NCI-H2227 treated with DMSO at 0.1 percent for 48 hours (cell line): Measurements from ENCODE around the gene BRSK2.
"Not testable (repeated sequence)": the region's sequence is repeated elsewhere in the genome, so short reads cannot be mapped to it uniquely, and the experiment has no call there.

Experiments
- DNase-seq: peaks from one replicate; lab custom pipeline; 2025; lab: John Stamatoyannopoulos, UW

Gene BRSK2

GRCh38 chr11:1409852-1410125 lies 20.1 kb downstream of the BRSK2 start:
- not testable (repeated sequence) for DNase-seq

DNA sequence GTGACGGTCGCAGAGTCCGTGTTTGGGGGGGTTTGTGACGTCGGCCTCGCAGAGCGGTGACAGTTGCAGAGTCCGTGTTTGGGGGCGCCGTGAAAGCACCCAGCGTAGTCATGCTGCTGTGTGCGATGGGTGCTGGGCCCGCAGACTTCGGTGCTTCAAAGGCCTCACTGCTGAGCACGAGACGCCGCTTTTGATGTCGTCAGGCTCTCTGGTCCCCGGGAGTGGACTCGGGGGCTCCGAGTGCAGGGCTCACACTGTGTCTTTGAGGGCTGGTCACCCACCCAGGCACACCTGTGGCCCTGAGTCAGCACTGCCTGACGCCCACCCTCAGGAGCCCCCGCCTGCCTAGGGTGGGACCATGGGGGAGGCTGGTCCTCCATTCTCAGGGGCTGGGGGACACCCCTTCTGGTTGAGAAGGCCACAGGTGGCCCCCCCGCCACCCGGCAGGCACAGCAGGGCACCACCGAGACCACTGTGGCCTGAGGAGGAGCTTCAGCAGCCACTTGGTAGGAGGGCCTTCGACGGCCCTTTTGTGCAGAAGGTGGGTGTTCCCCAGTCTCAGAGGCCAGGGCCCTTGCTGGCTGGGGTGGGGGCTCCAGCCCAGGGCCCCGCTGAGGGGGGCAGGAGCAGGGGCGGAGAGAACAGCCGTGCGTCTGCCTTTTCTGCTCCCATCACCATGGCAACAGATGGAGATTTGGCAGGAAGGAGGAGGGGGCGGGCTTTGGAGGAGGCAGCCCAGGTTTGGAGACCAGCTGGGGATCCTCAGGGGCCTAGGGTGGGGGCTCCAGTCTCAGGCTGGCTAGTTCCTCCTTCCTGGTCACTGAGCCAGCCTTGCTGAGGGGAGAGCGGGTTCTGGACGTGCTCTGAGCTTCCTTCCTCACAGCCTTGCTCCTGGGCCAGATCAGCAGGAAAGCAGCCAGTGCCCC lies 20.9 kb downstream of the BRSK2 start:
- peak; percentile 45 for DNase-seq

GRCh38 chr11:1411301-1411700 lies 21.6 kb downstream of the BRSK2 start:
- DNase-seq: no peak

DNA sequence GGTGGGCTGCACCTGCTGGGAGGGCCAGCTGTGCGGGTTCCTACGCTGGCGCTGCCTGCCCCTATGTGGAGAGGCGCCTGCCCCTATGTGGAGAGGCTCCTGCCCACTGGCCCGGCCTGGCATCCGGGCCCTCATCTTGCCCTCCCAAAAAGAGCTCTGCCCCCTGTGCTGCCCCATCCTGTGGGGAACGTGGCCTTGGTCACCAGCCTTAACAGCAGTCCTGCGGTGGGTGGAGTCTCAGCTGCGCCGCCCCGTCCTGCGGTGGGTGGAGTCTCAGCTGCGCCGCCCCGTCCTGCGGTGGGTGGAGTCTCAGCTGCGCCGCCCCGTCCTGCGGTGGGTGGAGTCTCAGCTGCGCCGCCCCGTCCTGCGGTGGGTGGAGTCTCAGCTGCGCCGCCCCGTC lies 22.0 kb downstream of the BRSK2 start:
- not testable (repeated sequence) for DNase-seq

GRCh38 chr11:1412377-1413095 lies 22.8 kb downstream of the BRSK2 start:
- DNase-seq: no peak

GRCh38 chr11:1414650-1415049 lies 24.9 kb downstream of the BRSK2 start:
- no peak for DNase-seq

DNA sequence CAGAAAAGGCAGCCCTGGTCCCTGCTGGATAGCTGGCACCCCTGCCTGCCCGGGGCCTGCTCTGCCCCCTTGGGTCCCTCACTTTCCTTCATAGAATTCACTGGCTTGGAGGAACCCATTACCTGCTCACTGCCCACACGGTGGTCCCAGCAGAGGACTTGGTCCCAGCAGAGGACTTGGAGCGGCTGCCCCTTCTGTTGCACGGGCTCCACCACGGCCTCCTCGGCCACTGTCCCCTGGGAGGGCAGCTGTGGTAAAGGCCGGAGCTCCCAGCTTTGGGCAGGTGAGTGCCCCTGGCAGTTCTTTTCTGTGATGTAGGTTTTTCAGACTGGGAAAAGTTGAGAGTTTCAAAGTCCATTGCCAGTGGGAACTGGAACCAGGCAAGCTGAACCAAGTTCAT lies 25.9 kb downstream of the BRSK2 start:
- no peak for DNase-seq

DNA sequence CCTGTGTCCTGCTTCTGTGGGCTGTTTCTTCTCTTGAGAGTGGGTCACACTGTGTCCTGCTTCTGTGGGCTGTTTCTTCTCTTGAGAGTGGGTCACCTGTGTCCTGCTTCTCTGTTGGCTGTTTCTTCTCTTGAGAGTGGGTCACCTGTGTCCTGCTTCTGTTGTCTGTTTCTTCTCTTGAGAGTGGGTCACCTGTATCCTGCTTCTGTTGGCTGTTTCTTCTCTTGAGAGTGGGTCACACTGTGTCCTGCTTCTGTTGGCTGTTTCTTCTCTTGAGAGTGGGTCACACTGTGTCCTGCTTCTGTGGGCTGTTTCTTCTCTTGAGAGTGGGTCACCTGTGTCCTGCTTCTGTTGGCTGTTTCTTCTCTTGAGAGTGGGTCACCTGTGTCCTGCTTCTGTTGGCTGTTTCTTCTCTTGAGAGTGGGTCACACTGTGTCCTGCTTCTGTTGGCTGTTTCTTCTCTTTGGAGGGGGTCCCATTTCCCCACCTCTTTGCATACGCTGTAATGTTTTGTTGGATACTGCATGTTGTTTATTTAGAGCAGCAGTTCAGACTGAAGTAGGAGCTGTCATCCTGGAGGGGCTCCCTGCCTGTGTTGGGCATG lies 28.6 kb downstream of the BRSK2 start:
- DNase-seq: not testable (repeated sequence)

GRCh38 chr11:1419811-1420210 lies 30.1 kb downstream of the BRSK2 start:
- no peak for DNase-seq

- DNase-seq: no peak
These were observed 31.6 kb downstream of the BRSK2 start for GRCh38 chr11:1421291-1421690.

GRCh38 chr11:1422481-1422880 lies 32.7 kb downstream of the BRSK2 start:
- no peak for DNase-seq

DNA sequence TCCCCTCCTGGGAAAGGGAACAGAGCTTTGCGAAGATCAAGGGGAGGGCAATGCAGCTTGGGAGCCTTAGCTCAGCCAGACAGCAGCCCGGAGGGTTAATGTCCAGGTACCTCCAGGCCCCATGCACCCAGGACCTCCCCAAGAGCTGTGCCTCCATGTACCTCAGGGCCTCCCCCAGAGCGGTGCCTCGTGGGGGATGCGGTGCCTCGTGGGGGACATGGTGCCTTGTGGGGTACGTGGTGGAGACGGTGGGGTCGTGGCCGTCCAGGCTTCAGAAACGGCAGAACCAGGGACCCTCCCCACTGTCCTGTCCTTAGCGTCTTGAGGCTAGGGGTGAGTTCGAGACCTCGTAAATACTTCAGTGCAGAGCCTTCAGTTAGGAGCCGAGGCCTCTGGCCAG lies 33.2 kb downstream of the BRSK2 start:
- no peak for DNase-seq

- DNase-seq: not testable (repeated sequence)
These were observed 33.7 kb downstream of the BRSK2 start for GRCh38 chr11:1423406-1423805.

DNA sequence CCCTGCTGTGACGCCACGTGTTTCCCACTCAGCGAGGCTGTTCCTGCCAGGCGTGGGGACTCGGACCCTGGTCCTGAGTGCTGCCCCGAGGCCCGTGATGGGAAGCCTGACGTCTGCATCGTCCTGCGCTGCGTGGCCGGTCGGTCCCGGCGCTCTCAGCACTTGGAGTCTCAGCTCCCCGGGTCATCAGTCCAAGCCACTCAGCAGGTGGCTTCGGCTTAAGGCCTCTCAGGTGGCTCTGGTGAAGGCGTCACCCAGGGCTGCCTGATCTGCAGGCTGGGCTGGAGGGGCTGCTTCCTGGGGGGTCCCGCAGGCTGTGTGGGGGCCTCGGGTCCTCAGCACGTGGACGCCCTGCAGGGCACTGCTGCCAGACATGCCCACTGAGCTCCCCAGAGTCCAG lies 35.3 kb downstream of the BRSK2 start:
- DNase-seq: no peak

DNA sequence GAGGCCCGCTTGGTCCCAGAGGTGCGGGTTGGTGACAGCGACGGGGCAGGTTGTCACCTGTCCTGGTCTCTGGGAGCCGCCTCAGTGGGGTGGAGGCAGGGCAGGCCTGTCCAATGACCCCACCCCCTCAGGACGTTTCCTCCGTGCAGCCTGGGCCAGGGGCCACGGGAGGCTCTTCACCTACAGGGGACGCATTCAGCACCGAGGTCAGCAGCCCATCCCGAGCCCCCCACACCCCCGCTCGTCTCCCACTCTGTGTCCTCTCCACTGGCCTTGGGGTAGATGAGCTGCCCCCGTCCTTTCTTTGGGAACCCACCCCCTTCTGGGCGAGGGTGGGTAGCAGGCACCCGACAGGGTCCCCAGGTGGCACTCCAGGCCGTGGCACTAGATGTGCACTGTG lies 35.7 kb downstream of the BRSK2 start:
- no peak for DNase-seq

DNA sequence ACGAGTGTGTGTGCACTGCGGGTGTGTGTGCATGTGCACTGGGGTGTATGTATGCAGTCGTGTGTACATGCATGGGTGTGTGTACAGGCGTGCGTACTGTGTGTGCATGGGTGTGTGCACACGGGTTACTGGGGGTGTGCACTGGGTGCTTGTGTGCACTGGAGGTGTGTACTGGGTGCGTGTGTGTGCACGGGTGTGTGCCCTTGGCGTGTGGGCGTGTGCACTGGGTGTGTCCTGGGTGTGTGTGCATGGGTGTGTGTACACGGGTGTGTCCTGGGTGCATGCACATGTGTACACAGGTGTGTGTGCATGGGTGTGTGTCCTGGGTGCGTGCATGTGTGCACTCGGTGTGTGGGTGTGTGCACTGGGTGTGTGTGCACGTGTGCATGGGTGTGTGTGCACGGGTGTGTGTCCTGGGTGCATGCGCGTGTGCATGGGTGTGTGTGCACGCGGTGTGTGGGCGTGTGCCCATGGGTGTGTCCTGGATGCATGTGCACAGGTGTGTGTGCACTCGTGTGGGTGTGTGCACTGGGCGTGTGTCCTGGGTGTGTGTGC lies 39.1 kb downstream of the BRSK2 start:
- DNase-seq: no peak

GRCh38 chr11:1433568-1433967 lies 43.8 kb downstream of the BRSK2 start:
- DNase-seq: no peak

- no peak for DNase-seq
These were observed 44.4 kb downstream of the BRSK2 start for GRCh38 chr11:1433977-1434640.

DNA sequence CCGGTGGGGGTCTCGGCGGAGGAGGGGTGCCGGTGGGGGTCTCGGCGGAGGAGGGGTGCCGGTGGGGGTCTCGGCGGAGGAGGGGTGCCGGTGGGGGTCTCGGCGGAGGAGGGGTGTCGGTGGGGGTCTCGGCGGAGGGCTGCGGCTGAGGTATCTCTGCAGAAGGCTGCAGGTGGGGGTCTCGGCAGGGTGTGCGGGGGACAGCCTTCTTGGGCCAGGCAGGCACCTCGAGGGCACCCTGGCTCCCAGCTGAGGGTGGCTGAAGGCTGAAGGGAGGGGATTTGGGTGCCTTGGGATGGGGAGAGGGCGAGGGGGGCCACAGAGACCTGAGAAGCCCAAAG lies 45.7 kb downstream of the BRSK2 start:
- not testable (repeated sequence) for DNase-seq

GRCh38 chr11:1435820-1436467 lies 46.2 kb downstream of the BRSK2 start:
- peak; percentile 21 for DNase-seq

DNA sequence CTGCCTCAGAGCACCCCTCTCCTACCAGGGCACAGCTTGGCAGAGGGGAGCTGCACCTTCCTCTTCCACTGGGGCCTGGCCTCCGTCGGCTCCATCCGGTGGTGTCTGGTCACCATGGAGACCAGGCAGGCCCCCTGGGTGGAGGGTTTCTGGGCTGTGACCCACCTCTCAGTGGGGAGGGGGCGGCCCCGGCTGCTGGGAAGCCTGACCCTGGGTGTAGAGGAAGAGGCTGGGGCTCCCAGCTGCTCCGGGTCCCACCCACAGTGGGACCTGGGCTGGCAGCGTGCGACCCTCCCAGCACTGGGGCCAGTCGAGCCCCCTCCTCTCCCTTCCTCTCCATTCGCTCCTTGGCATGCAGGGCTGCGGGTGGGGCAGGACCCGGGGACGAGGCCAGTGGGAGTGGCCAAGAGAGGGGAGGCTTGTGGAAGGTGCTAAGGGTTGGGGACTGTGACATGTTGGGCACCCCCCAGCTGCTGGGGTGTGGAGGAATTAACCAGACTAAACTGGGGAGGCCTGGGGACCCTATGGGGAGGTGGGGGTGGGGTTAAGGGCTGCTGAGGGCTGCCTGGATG lies 46.8 kb downstream of the BRSK2 start:
- no peak for DNase-seq
